ENCODE results near the gene CPE.

The CPE gene

DNA sequence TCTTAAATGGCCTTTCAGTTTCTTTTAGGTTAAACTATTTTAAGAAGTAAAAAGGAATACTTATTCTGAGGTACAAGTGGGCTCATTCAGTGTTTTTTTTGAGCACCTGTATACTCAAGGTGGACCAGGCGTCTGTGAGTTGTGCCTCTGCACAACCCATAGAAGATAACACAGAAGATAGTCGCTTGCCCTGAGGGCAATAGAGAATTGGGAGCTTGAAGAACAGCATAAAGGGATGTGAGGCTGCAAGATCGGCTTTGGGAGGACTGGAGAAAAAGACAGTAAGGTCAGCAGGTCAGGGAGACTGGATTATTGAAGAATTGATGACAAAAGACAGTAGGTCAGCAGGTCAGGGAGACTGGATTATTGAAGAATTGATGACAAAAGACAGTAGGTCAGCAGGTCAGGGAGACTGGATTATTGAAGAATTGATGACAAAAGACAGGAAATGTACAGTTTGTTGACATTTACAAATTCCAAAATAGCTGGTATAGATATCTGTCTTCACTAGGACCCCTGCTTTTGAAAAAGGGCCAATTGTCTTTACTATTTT, 3.1 kb downstream of the CPE start:
- Mint-ChIP-seq H3K9me3 (no peaks in the 10 kb centered on the region), H3K27me3 (ENCODE audit: low read depth, poor library complexity) (peaks cover 40% of the 10 kb centered on the region), H3K4me1 (peaks cover 16% of the 10 kb centered on the region), H3K4me3 (no peak overlapping the region), H3K36me3 (ENCODE audit: low read depth) (no peaks in the 10 kb centered on the region), H3K27ac (no peak overlapping the region)
- TF ChIP-seq, protein P1, sequence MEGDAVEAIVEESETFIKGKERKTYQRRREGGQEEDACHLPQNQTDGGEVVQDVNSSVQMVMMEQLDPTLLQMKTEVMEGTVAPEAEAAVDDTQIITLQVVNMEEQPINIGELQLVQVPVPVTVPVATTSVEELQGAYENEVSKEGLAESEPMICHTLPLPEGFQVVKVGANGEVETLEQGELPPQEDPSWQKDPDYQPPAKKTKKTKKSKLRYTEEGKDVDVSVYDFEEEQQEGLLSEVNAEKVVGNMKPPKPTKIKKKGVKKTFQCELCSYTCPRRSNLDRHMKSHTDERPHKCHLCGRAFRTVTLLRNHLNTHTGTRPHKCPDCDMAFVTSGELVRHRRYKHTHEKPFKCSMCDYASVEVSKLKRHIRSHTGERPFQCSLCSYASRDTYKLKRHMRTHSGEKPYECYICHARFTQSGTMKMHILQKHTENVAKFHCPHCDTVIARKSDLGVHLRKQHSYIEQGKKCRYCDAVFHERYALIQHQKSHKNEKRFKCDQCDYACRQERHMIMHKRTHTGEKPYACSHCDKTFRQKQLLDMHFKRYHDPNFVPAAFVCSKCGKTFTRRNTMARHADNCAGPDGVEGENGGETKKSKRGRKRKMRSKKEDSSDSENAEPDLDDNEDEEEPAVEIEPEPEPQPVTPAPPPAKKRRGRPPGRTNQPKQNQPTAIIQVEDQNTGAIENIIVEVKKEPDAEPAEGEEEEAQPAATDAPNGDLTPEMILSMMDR (IDR thresholded peaks at IDR 0.05), result no peak
- DNase-seq, result no peak

DNA sequence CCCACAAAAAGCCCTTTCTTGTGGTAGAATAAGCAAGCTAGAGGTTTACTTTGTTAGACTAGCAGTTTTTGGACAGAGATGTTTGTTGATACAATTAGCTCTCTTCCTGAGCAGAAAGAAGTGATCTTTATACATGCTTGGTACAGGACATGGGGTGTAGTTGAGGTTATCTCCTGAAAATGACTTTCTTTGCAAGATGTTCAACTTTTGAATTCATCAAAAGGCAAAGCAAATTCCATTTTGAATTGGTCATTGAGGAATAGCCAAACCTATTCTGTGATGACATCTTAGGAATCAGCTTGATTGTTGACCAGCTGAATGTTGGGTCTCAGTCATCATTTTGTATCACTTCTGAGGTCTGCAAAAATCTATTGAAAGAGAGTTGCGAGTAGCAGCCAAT, 3.8 kb downstream of the CPE start:
- no peaks in the 10 kb centered on the region for H3K9me3 Mint-ChIP-seq
- no peak for DNase-seq
- TF ChIP-seq, protein P1 (IDR thresholded peaks at IDR 0.05), result no peak
- H3K4me3 Mint-ChIP-seq, result no peak overlapping the region
- peaks cover 36% of the 10 kb centered on the region for H3K27me3 Mint-ChIP-seq (ENCODE audit: low read depth, poor library complexity)
- peaks cover 16% of the 10 kb centered on the region for H3K4me1 Mint-ChIP-seq
- H3K27ac Mint-ChIP-seq, result no peak overlapping the region
- no peaks in the 10 kb centered on the region for H3K36me3 Mint-ChIP-seq (ENCODE audit: low read depth)

DNA sequence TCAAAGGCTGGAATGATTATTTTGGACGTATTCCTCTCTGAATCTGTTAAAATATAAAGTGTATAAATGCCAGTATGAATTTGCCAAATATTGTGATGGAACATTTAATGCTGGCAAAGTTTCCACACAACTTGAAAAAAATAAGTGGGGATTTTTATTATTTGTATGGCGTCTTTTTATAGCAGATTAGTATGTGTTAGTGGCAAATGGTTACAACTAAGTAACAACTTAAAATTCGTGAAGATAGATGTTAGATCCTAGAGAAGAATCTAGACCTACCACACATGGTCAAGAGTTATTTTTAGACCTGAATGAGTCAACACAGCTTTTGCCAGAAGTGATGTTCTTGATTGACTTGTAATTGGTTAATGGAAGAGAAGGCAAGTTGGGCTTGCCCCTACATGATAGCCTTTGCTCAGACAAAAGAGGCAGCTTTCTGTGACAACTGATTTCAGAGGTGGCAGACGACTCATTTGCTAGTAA, 4.8 kb downstream of the CPE start:
- Mint-ChIP-seq H3K27ac (no peak overlapping the region), H3K4me3 (no peak overlapping the region), H3K9me3 (no peaks in the 10 kb centered on the region), H3K4me1 (peaks cover 12% of the 10 kb centered on the region), H3K27me3 (ENCODE audit: low read depth, poor library complexity) (peaks cover 32% of the 10 kb centered on the region), H3K36me3 (ENCODE audit: low read depth) (no peaks in the 10 kb centered on the region)
- DNase-seq, result no peak
- TF ChIP-seq, protein P1 (IDR thresholded peaks at IDR 0.05), result no peak

DNA sequence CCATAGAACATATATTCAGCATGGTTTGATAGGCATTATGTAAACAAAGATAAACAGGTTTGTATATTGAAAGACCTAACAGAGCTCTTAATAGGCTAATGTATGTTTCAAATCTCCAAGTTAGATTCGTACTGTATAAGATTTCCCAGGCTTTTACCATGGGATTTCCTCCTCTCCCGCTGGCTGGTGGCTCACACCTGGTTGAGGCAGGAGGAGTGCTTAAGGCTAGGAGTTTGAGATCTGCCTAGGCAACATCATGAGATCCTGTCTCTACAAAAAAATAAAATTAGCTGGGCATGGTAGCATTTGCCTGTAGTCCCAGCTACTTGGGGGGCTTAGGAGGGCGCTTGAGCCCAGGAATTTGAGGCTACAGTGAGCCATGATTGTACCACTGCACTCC, 5.4 kb downstream of the CPE start:
- Mint-ChIP-seq H3K9me3 (no peaks in the 10 kb centered on the region), H3K36me3 (ENCODE audit: low read depth) (no peaks in the 10 kb centered on the region), H3K27me3 (ENCODE audit: low read depth, poor library complexity) (peaks cover 33% of the 10 kb centered on the region), H3K4me1 (peaks cover 12% of the 10 kb centered on the region), H3K4me3 (no peak overlapping the region), H3K27ac (no peak overlapping the region)
- TF ChIP-seq, protein P1 (IDR thresholded peaks at IDR 0.05), result no peak
- no peak for DNase-seq

DNA sequence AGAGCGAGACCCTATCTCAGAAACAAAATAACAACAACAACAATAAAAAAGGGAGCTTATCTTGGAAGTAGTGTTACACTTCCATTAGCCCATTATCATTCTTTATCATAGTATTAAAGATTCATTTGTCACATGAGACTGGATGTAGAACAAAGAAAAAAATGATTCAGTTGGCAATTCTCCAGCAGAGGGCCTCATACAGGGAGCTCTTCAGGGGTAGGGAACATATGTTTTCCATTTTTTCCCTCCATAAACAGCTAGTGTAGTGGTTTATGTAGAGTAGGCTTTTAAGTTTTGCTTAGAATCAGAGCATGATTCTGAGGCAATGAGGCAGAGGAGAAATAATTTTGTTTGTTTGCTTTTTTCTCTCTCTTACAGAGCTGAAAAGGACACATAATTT, 5.8 kb downstream of the CPE start:
- TF ChIP-seq, protein P1 (IDR thresholded peaks at IDR 0.05), result no peak
- Mint-ChIP-seq H3K27me3 (ENCODE audit: low read depth, poor library complexity) (peaks cover 31% of the 10 kb centered on the region), H3K4me1 (peaks cover 11% of the 10 kb centered on the region), H3K9me3 (no peaks in the 10 kb centered on the region), H3K4me3 (no peak overlapping the region), H3K27ac (no peak overlapping the region), H3K36me3 (ENCODE audit: low read depth) (no peaks in the 10 kb centered on the region)
- no peak for DNase-seq

DNA sequence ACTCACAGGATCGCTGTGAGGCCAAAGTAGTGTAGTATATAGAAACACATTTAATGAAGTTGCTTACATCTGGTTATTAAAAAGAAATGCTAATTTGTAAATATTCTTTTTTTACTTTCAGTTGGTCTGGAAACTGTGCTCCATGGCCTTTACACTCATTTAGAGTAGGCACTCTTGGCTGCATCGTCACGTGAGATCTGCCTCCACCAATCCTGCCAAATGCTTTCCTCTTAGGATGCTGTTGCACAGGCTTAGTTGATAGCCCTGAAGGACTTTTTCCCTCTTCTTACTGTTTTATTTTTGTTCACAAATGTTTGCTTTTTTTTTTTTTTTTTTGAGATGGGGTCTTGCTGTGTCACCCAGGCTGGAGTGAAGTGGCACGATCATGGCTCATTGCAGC, 6.3 kb downstream of the CPE start:
- no peak for DNase-seq
- Mint-ChIP-seq H3K9me3 (no peaks in the 10 kb centered on the region), H3K27me3 (ENCODE audit: low read depth, poor library complexity) (peaks cover 25% of the 10 kb centered on the region), H3K4me1 (peaks cover 6% of the 10 kb centered on the region), H3K27ac (no peak overlapping the region), H3K36me3 (ENCODE audit: low read depth) (no peaks in the 10 kb centered on the region), H3K4me3 (no peak overlapping the region)
- TF ChIP-seq, protein P1 (IDR thresholded peaks at IDR 0.05), result no peak
